Activated B cell treated with CpG ODN at 0.5 μM for 24 hours (primary cell): Measurements from ENCODE around the gene DNHD1. TPM values are rescaled to one million over a fixed set of nuclear protein-coding genes. Genes with fewer than 3 reads are reported as not detected.

Experiments used
- ATAC-seq: fragments of 200-7000 bp; cut with Tn5 transposase; one replicate; pipeline ENCODE4 v1.10.0; 2021; ENCODE audit warnings: low read depth, mild to moderate bottlenecking, moderate library complexity
- CTCF ChIA-PET: fragments of 350-600 bp; sonication (Branson Sonifier 250); formaldehyde crosslinking; loops from one replicate; lab custom pipeline; 2021; ENCODE audit warnings: antibody characterized with exemption; lab: Charles Lee
- POLR2A ChIA-PET: fragments of 350-600 bp; sonication (Branson Sonifier 250); formaldehyde crosslinking; loops from one replicate; lab custom pipeline; 2021; ENCODE audit warnings: antibody characterized with exemption; lab: Charles Lee
- DNase-seq: peaks from one replicate; pipeline ENCODE4 v3.0.0; 2022
- H3K27ac Mint-ChIP-seq: one replicate; pipeline ENCODE4 v1.8.0; 2020; ENCODE audit warnings: mixed read lengths
- H3K27me3 Mint-ChIP-seq: one replicate; pipeline ENCODE4 v1.8.0; 2021; ENCODE audit warnings: mixed read lengths
- H3K36me3 Mint-ChIP-seq: one replicate; pipeline ENCODE4 v1.8.0; 2021; ENCODE audit warnings: low read depth, mixed read lengths
- H3K4me1 Mint-ChIP-seq: one replicate; pipeline ENCODE4 v1.8.0; 2021; ENCODE audit warnings: mixed read lengths
- H3K4me3 Mint-ChIP-seq: one replicate; pipeline ENCODE4 v1.8.0; 2020; ENCODE audit warnings: mild to moderate bottlenecking, mixed read lengths
- H3K9me3 Mint-ChIP-seq: one replicate; pipeline ENCODE4 v1.8.0; 2020; ENCODE audit warnings: mixed read lengths
- intact Hi-C: fragments of 100-400 bp; cut with micrococcal nuclease; formaldehyde crosslinking; loops from one replicate; pipeline ENCODE4 v1.15.1; 2024
- total RNA-seq: library from RNA; stranded (reverse); gene quantifications from 2 replicates; pipeline ENCODE4 v1.2.3, GENCODE V29; 2022
- TF ChIP-seq, protein P1 (sequence below): fragments of 200-600 bp; IDR thresholded peaks from one replicate; pipeline ENCODE4 v1.8.0; 2022; ENCODE audit warnings: antibody characterized with exemption, mild to moderate bottlenecking

The DNHD1 gene
- total RNA-seq, 1 donor from 2014 or later: 42.6 TPM

DNA sequence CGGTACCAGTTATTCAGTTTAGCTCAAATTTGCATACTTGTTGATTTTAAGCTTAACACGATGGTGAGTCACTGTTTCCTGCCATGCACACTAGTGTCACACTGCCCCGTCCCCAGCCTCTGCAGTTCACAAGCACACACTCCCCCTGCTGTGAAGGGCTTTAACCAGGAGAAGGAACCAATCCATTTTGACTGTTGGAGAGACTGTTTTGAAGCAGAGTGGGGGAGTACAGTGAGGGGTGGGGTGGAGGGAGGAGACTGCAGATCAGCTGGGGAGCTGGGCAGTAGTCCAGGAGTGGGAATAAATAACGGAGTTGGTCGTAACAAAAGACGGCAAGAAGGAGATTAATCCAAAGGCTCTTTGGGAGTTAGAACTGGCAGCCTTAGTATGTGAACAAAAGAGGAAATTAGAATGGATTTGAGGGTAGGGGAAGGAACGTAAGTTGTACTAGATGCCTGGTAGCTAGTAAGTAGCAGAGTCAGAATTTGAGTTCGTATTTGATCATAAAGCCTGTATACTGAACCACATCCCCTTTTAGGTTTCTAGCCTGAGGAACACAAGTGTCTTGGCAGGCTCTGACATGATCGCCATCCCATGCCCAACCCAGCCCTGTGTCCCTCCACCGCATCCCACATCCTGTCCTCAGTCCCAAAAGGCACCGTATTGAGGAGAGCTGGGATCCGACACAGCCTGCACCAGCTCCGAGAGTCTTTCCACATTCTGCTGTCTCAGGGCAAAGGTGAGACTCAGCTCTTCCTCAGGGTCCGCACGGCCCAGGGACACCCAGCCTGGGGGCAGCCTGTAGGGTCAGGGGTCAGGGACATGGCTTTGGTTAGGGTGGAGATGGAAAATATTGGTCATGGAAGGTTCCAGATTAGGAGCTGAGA lies 121.3 kb downstream of the DNHD1 start:
- Mint-ChIP-seq H3K27ac (no peak overlapping the region), H3K4me1 (peaks cover 7% of the 10 kb centered on the region), H3K27me3 (no peaks in the 10 kb centered on the region), H3K36me3 (peaks cover 8% of the 10 kb centered on the region), H3K4me3 (no peak overlapping the region), H3K9me3 (no peaks in the 10 kb centered on the region)
- intact Hi-C loops: loop anchor here (1.0 to 2.0 kb wide), 6 partner anchors 15 to 228 kb away; partner anchors contain the start of genes ARFIP2, ILK, MRPL17 and RRP8
- ChIA-PET POLR2A (interaction anchor here (0.6 to 3.5 kb wide), 21 partner anchors 9 to 927 kb away, joined by 3 to 69 read pairs (median 6); partner anchors contain the start of genes ARFIP2, DCHS1, ILK and MRPL17), CTCF (interaction anchor here (0.6 to 3.0 kb wide), 12 partner anchors 9 to 918 kb away, joined by 3 to 26 read pairs (median 5); partner anchors contain the start of genes ILK and MRPL17)
- DNase-seq (peak; percentile 46), ATAC-seq (peak; percentile 49)
- TF ChIP-seq, protein P1, sequence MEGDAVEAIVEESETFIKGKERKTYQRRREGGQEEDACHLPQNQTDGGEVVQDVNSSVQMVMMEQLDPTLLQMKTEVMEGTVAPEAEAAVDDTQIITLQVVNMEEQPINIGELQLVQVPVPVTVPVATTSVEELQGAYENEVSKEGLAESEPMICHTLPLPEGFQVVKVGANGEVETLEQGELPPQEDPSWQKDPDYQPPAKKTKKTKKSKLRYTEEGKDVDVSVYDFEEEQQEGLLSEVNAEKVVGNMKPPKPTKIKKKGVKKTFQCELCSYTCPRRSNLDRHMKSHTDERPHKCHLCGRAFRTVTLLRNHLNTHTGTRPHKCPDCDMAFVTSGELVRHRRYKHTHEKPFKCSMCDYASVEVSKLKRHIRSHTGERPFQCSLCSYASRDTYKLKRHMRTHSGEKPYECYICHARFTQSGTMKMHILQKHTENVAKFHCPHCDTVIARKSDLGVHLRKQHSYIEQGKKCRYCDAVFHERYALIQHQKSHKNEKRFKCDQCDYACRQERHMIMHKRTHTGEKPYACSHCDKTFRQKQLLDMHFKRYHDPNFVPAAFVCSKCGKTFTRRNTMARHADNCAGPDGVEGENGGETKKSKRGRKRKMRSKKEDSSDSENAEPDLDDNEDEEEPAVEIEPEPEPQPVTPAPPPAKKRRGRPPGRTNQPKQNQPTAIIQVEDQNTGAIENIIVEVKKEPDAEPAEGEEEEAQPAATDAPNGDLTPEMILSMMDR: no peak

DNA sequence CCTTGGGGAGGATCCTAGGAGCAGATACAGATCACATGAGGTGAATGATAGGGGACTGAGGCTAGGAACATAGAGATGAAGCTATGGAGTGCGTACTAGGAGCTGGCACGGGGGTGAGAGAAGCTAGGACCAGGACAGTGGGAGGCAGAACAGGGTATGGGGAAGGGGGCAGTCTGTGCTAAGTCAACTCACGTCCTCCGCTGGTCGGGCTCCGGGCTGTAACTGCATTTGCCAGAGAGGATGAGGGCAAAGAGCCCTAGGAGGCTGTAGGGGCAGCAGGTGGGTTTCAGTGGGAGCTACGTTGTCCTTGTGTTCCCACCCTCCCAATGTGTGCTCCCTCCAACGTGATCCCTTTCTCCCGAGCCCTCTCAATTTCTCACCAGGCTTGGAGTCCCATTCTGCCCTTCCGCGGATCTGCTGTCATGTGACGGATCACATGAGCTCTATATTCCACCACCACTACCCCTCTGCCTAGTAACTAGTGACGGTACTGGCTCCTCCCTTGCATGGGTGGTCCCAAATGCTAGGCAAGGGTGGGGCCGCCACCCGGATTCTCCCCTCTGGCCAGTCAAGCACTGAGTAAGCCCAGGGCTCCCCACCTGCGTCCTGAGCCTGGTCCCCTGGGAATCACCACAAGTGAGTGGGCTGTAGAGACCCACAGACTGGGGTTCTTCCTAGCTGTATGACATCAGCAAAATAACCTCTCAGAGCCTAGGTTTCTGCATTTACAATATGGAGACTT lies 122.1 kb downstream of the DNHD1 start, which contains the start of gene TPP1:
Gene TPP1 (minus strand): TSS at position 419 of the 742 bp plus-strand sequence. CDS start 22 bp downstream, at position 397.
- ChIA-PET POLR2A (interaction anchor here (0.5 to 3.5 kb wide), 20 partner anchors 8 to 928 kb away, joined by 3 to 69 read pairs (median 7); partner anchors contain the start of genes ARFIP2, DCHS1, ILK and MRPL17), CTCF (interaction anchor here (1.0 to 3.0 kb wide), 11 partner anchors 8 to 919 kb away, joined by 3 to 26 read pairs (median 5); partner anchors contain the start of genes ILK and MRPL17)
- no peaks in the 10 kb centered on the region for H3K27me3 Mint-ChIP-seq
- peaks cover 8% of the 10 kb centered on the region for H3K36me3 Mint-ChIP-seq
- intact Hi-C loops: loop anchor here (1.0 to 2.0 kb wide), 5 partner anchors 16 to 228 kb away; partner anchors contain the start of genes ARFIP2, ILK, MRPL17 and RRP8
- no peak within 1 kb of the TSS for H3K27ac Mint-ChIP-seq
- peaks cover 7% of the 10 kb centered on the region for H3K4me1 Mint-ChIP-seq
- ATAC-seq: peak; percentile 89
- TF ChIP-seq, protein P1: no peak
- DNase-seq: peak; percentile 87
- H3K9me3 Mint-ChIP-seq: no peaks in the 10 kb centered on the region
- H3K4me3 Mint-ChIP-seq: no peak within 1 kb of the TSS

DNA sequence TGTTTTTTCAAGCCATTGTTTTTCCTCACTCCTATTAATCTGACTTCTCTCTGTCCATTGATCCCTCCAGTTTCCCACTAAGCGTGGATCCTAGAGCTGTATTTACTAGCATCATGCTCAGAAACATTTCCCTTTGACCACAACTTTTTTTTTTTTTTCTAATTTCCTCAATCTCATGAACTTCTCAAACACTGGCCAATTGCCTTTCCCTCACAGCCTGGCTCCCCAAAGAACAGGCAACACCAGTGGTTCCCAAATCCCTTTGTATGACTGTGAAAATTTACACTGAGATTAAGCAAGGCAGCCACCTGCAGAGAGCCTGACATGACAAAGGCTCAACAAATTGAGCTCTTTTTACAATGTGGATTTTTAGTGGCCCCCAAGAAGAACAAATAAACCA lies 123.6 kb downstream of the DNHD1 start:
- intact Hi-C loops: no loop called here
- no peak overlapping the region for H3K4me3 Mint-ChIP-seq
- CTCF ChIA-PET: interaction anchor here (0.7 to 1.4 kb wide), 3 partner anchors 47 to 99 kb away, joined by 3 to 6 read pairs (median 6); partner anchors contain the start of gene MRPL17
- H3K4me1 Mint-ChIP-seq: peaks cover 7% of the 10 kb centered on the region
- no peaks in the 10 kb centered on the region for H3K9me3 Mint-ChIP-seq
- no peaks in the 10 kb centered on the region for H3K27me3 Mint-ChIP-seq
- POLR2A ChIA-PET: interaction anchor here (1.0 to 1.9 kb wide), 5 partner anchors 8 to 62 kb away, joined by 3 to 11 read pairs (median 4); partner anchors contain the start of genes MRPL17 and TAF10
- TF ChIP-seq, protein P1: no peak
- DNase-seq: no peak
- H3K27ac Mint-ChIP-seq: no peak overlapping the region
- ATAC-seq: no peak
- H3K36me3 Mint-ChIP-seq: peaks cover 8% of the 10 kb centered on the region

Other genes starting within 250 kb of the DNHD1 start
- not detected in 2 replicates for gene CCKBR, start 237.4 kb upstream of the DNHD1 start, total RNA-seq
- gene CAVIN3, start 176.8 kb upstream of the DNHD1 start, total RNA-seq: 0.55 TPM in 1 of 2 replicates, not detected in the other
- 14.1 and 16.9 TPM in 2 replicates for gene SMPD1, start 106.8 kb upstream of the DNHD1 start, total RNA-seq
- gene APBB1, start 78.2 kb upstream of the DNHD1 start, total RNA-seq: 20.6 and 22.1 TPM in 2 replicates
- gene HPX, start 56.3 kb upstream of the DNHD1 start, total RNA-seq: 0.40 TPM in 1 of 2 replicates, not detected in the other
- gene TRIM3, start 23.3 kb upstream of the DNHD1 start, total RNA-seq: 8.3 and 9.0 TPM in 2 replicates
- 40.6 and 43.1 TPM in 2 replicates for gene ARFIP2, start 15.9 kb upstream of the DNHD1 start, total RNA-seq
- gene TIMM10B, start 15.8 kb upstream of the DNHD1 start, total RNA-seq: 48.0 and 60.0 TPM in 2 replicates
- gene RRP8, start 106.3 kb downstream of the DNHD1 start, total RNA-seq: 29.1 and 30.5 TPM in 2 replicates
- gene ILK, start 106.5 kb downstream of the DNHD1 start, total RNA-seq: 113 and 128 TPM in 2 replicates
- gene TAF10, start 114.9 kb downstream of the DNHD1 start, total RNA-seq: 149 and 154 TPM in 2 replicates
- gene TPP1, start 122.1 kb downstream of the DNHD1 start, total RNA-seq: 98.2 and 123 TPM in 2 replicates
- gene DCHS1, start 158.5 kb downstream of the DNHD1 start, total RNA-seq: 0.17 and 0.22 TPM in 2 replicates
- 34.1 and 34.2 TPM in 2 replicates for gene MRPL17, start 186.1 kb downstream of the DNHD1 start, total RNA-seq